Vagina (tissue), 2 donors: ENCODE measurements around the gene ARID1A. TPM values are rescaled to one million over a fixed set of nuclear protein-coding genes. Genes with fewer than 3 reads are reported as not detected.

Experiments
- DNase-seq, 2 donors: peaks; one replicate each; pipeline ENCODE4 v3.0.0-alpha.2; 2017; ENCODE audit errors: extremely low spot score in 2 of 2
- H3K27ac ChIP-seq: fragments of 200-600 bp; sonication (generic); one replicate; pipeline ENCODE4 v1.5.1; 2019
- H3K27me3 ChIP-seq: fragments of 200-600 bp; sonication (generic); one replicate; pipeline ENCODE4 v1.5.1; 2019
- H3K36me3 ChIP-seq, 2 donors: fragments of 200-600 bp; sonication (generic); one replicate each; pipeline ENCODE4 v1.5.1; 2017 to 2019
- H3K4me1 ChIP-seq: fragments of 200-600 bp; sonication (generic); one replicate; pipeline ENCODE4 v1.5.1; 2019
- H3K4me3 ChIP-seq, 2 donors: fragments of 200-600 bp; sonication (generic); 1 replicate in 1 of 2; 2 replicates in 1 of 2; pipeline ENCODE4 v1.5.1; 2016 to 2019
- H3K9me3 ChIP-seq: fragments of 200-600 bp; sonication (generic); one replicate; pipeline ENCODE4 v1.5.1; 2019
- POLR2A ChIP-seq, 2 donors: fragments of 450-650 bp; IDR thresholded peaks; one replicate each; pipeline ENCODE4 v1.6.1; 2017; ENCODE audit warnings: antibody characterized with exemption in 2 of 2, mild to moderate bottlenecking in 2 of 2, moderate library complexity in 2 of 2
- POLR2AphosphoS5 ChIP-seq, 2 donors: sonication (generic); formaldehyde crosslinking; IDR thresholded peaks; one replicate each; pipeline ENCODE4 v1.9.0; 2017; ENCODE audit warnings: antibody characterized with exemption in 2 of 2, mild to moderate bottlenecking in 2 of 2, low read depth in 1 of 2; ENCODE audit not compliant: insufficient read depth in 1 of 2
- intact Hi-C: fragments of 100-400 bp; cut with DNase I; formaldehyde crosslinking; loops from one replicate; pipeline ENCODE4 v1.15.1; 2023
- total RNA-seq: library from RNA; depleted of rRNA; stranded (reverse); fragments of >200 nt; gene quantifications from one replicate; pipeline ENCODE4 v1.2.3, GENCODE V29; 2016
- TF ChIP-seq, protein P1 (sequence below), 3 experiments: fragments of 450-650 bp in 2 of 3; fragments of 200-600 bp in 1 of 3; sonication (generic) in 1 of 3; IDR thresholded peaks; one replicate each; pipeline ENCODE4 v1.5.1; 2017 to 2019; ENCODE audit warnings: antibody characterized with exemption in 3 of 3, mild to moderate bottlenecking in 2 of 3, moderate library complexity in 2 of 3

ARID1A gene
- total RNA-seq, 1 donor from 2014 or later, result 91.6 TPM

- TF ChIP-seq, protein P1, sequence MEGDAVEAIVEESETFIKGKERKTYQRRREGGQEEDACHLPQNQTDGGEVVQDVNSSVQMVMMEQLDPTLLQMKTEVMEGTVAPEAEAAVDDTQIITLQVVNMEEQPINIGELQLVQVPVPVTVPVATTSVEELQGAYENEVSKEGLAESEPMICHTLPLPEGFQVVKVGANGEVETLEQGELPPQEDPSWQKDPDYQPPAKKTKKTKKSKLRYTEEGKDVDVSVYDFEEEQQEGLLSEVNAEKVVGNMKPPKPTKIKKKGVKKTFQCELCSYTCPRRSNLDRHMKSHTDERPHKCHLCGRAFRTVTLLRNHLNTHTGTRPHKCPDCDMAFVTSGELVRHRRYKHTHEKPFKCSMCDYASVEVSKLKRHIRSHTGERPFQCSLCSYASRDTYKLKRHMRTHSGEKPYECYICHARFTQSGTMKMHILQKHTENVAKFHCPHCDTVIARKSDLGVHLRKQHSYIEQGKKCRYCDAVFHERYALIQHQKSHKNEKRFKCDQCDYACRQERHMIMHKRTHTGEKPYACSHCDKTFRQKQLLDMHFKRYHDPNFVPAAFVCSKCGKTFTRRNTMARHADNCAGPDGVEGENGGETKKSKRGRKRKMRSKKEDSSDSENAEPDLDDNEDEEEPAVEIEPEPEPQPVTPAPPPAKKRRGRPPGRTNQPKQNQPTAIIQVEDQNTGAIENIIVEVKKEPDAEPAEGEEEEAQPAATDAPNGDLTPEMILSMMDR (IDR thresholded peaks at IDR 0.05), result no peak
- no peak for TF ChIP-seq POLR2AphosphoS5 (IDR thresholded peaks at IDR 0.05; ENCODE audit: insufficient read depth in 1 of 2, low read depth in 1 of 2)
- no peak for TF ChIP-seq POLR2A (IDR thresholded peaks at IDR 0.05)
- DNase-seq, result no peak
- peaks cover 18 to 95% of the 10 kb centered on the region in 2 donors for H3K36me3 ChIP-seq
- peaks cover 19% of the 10 kb centered on the region for H3K4me1 ChIP-seq
- no peaks in the 10 kb centered on the region for H3K27me3 ChIP-seq
- H3K9me3 ChIP-seq, result no peaks in the 10 kb centered on the region
- no peak overlapping the region for H3K27ac ChIP-seq
- H3K4me3 ChIP-seq, result no peak overlapping the region
- intact Hi-C loops, result no loop called here
Measured at GRCh38 chr1:26774462-26774861, 78.6 kb downstream of the ARID1A start.

- no peak for DNase-seq
- no peaks in the 10 kb centered on the region for H3K27me3 ChIP-seq
- intact Hi-C loops, result loop anchor here (5.0 kb wide), 1 partner anchor 68 kb away; no protein-coding TSS in a partner anchor
- TF ChIP-seq POLR2AphosphoS5 (IDR thresholded peaks at IDR 0.05; ENCODE audit: insufficient read depth in 1 of 2, low read depth in 1 of 2) (no peak), POLR2A (IDR thresholded peaks at IDR 0.05) (no peak)
- TF ChIP-seq, protein P1 (IDR thresholded peaks at IDR 0.05), result no peak
- peaks cover 18 to 97% of the 10 kb centered on the region in 2 donors for H3K36me3 ChIP-seq
- no peak overlapping the region for H3K4me3 ChIP-seq
- H3K9me3 ChIP-seq, result no peaks in the 10 kb centered on the region
- H3K4me1 ChIP-seq, result peaks cover 18% of the 10 kb centered on the region
- no peak overlapping the region for H3K27ac ChIP-seq
Measured at GRCh38 chr1:26775666-26776065, 79.9 kb downstream of the ARID1A start.

- no peak overlapping the region for H3K27ac ChIP-seq
- H3K27me3 ChIP-seq, result no peaks in the 10 kb centered on the region
- peaks cover 10 to 76% of the 10 kb centered on the region in 2 donors for H3K36me3 ChIP-seq
- TF ChIP-seq POLR2AphosphoS5 (IDR thresholded peaks at IDR 0.05; ENCODE audit: insufficient read depth in 1 of 2, low read depth in 1 of 2), result no peak
- no peak for TF ChIP-seq POLR2A (IDR thresholded peaks at IDR 0.05)
- TF ChIP-seq, protein P1 (IDR thresholded peaks at IDR 0.05), result no peak
- DNase-seq, result no peak
- intact Hi-C loops, result loop anchor here (5.0 kb wide), 1 partner anchor 72 kb away; no protein-coding TSS in a partner anchor
- H3K4me3 ChIP-seq, result no peak overlapping the region
- H3K4me1 ChIP-seq, result peaks cover 17% of the 10 kb centered on the region
- H3K9me3 ChIP-seq, result no peaks in the 10 kb centered on the region
Measured at GRCh38 chr1:26779098-26779668, 83.4 kb downstream of the ARID1A start.

DNA sequence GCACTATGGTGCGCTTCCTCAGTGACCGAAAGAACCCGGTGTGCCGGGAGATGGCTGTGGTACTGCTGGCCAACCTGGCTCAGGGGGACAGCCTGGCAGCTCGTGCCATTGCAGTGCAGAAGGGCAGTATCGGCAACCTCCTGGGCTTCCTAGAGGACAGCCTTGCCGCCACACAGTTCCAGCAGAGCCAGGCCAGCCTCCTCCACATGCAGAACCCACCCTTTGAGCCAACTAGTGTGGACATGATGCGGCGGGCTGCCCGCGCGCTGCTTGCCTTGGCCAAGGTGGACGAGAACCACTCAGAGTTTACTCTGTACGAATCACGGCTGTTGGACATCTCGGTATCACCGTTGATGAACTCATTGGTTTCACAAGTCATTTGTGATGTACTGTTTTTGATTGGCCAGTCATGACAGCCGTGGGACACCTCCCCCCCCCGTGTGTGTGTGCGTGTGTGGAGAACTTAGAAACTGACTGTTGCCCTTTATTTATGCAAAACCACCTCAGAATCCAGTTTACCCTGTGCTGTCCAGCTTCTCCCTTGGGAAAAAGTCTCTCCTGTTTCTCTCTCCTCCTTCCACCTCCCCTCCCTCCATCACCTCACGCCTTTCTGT is 84.6 kb downstream of the ARID1A start:
- Histone ChIP-seq H3K9me3 (no peaks in the 10 kb centered on the region), H3K4me1 (peaks cover 30% of the 10 kb centered on the region), H3K4me3 (no peak overlapping the region), H3K27ac (no peak overlapping the region), H3K27me3 (no peaks in the 10 kb centered on the region), H3K36me3 (peaks cover 3 to 63% of the 10 kb centered on the region in 2 donors)
- no peak for DNase-seq
- intact Hi-C loops, result no loop called here
- TF ChIP-seq POLR2AphosphoS5 (IDR thresholded peaks at IDR 0.05; ENCODE audit: insufficient read depth in 1 of 2, low read depth in 1 of 2), result no peak
- TF ChIP-seq POLR2A (IDR thresholded peaks at IDR 0.05), result no peak
- TF ChIP-seq, protein P1 (IDR thresholded peaks at IDR 0.05), result no peak
